HG02884 (cell line): ENCODE measurements around the gene STK11IP.

Source experiments
- ATAC-seq: cut with Tn5 transposase; IDR thresholded peaks from one replicate; pipeline ENCODE4 v1.9.1; 2021; ENCODE audit warnings: mild to moderate bottlenecking, moderate library complexity; ENCODE audit not compliant: unreplicated experiment

The STK11IP gene

GRCh38 chr2:219561179-219562048 lies 36.2 kb upstream of the STK11IP start:
- ATAC-seq, result no peak

DNA sequence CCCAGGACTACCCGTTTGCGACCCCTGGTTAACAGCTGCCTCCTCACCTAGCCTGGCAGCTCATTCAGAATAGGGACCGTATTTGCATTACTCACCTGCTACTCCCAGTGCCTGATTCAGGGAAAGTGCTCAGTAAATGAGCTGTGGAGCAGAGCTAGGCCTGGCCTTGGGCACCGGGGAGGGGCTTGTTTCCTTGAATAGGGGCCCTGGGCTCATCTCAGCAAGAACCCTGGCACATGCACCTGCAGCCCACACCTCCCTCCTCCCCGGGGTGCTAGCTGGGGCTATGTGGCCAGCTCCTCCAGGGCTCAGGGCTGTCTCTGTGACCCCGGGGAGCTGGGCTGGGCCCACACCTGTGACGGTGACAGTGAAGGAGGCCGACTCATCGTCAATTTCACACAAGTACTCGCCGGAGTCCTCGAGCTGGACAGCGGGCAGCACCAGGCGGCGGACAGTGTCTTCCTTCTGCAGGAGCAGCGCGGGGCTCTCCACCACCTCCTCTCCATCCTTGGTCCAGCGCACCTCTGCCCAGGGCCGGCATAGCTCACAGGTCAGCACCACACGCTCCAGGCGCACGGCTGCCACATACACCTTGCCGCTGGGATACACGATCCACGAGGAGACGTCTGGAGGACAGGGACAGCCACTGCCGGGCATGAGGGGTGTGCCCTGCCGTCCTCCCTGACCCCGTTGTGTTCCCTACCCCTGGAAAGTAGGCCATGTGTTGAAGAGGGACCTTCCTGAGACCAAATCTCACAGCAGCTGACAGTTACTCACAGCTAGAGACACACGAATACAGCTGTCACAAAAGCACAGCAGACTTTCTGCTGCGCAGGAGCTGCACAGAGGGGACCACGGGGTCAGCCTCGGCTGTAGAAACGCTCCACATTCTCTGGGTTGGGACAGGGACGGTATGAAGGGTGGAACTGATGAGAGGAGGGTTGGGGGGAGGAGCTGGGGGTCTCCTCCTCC lies 35.3 kb upstream of the STK11IP start:
- ATAC-seq, result no peak

DNA sequence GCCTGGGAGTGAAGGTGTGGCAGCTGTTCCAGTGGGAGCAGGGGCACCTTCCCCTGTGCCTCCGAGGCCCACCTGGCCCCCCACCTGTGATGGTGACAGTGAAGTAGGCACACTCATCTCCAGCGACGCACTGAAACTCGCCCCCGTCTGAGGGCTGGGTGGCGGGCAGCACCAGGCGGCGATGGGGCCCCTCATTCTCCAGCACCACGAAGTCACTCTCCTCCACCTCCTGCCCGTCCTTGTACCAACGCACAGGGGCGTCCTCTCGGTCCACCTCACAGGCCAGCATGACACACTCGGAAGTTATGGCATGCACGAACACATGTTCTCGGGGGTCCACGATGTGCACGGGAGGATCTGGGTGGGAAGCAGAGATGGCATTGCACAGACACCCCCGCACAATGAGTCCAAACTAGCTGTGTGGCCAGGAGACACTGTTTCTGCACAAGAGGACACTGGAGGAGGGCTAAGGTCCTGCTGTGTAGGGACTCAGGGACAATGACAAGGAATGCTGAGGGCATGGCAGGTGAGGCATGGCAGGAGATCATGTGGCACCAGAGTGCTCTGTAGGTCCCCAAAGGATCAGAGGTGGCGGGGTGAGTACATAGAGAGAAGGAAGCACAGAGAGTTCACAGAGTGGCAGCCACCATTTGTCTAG lies 34.3 kb upstream of the STK11IP start:
- no peak for ATAC-seq

- no peak for ATAC-seq
Measured at GRCh38 chr2:219565130-219566080, 32.3 kb upstream of the STK11IP start.

- ATAC-seq, result no peak
Measured at GRCh38 chr2:219566640-219567039, 31.0 kb upstream of the STK11IP start.

DNA sequence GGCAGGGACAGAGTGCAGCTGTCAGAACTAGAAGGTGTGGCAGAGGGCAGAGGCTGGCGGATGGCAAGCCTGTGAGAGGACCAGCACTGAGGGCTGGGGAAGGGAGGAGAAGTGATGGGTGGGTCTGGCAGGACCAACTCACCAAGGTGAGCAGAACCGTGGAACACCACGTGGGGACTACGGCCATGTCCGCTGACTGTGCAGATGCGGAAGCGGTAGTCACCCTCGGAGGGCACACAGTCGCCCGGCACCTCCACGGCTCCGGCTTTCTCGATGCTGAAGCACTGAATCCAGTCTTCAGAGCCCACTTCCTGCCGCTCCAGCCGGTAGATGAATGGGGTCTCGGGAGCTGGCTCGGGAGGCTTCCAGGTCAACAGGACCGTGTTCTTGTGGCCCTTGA lies 30.5 kb upstream of the STK11IP start:
- ATAC-seq, result no peak

- ATAC-seq, result no peak
Measured at GRCh38 chr2:219567791-219568361, 29.8 kb upstream of the STK11IP start.

DNA sequence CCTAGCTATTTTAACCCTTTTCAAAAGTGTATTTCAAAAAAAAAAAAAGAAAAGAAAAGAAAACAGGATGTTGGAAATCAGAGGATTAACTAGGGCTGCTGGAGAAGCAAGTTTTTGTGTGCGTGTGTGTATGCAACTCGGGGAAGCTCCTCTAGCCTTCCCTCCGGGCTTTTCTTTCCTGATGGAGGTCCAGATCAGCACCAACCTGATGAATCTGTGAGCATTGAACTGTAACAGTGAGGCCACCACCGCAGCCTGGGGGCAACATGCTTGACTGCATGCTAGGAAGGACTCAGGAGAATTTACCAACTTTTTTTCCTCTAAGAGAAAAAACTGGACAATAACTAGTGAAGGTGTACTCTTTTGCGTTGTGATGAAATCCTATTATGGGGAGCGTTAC lies 28.6 kb upstream of the STK11IP start:
- ATAC-seq, result no peak

DNA sequence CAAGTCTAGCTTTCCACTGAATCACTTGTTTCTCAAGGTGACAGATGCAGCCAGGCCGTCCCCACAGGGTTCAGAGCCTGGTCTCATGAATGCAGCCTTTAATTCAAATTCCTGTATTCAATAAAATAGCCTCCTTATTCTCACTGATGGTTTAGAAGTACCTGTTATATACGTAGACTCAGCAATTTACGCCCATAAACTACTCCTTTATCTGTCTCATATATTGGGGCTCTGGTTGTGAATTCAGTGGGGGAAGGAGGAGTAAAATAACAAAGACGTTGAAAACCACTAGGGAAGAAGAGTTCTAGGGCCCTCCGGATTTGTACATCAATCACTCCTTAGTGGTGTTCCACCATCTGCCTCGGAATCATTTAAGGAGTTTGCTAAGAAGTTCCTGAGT lies 28.0 kb upstream of the STK11IP start:
- no peak for ATAC-seq

DNA sequence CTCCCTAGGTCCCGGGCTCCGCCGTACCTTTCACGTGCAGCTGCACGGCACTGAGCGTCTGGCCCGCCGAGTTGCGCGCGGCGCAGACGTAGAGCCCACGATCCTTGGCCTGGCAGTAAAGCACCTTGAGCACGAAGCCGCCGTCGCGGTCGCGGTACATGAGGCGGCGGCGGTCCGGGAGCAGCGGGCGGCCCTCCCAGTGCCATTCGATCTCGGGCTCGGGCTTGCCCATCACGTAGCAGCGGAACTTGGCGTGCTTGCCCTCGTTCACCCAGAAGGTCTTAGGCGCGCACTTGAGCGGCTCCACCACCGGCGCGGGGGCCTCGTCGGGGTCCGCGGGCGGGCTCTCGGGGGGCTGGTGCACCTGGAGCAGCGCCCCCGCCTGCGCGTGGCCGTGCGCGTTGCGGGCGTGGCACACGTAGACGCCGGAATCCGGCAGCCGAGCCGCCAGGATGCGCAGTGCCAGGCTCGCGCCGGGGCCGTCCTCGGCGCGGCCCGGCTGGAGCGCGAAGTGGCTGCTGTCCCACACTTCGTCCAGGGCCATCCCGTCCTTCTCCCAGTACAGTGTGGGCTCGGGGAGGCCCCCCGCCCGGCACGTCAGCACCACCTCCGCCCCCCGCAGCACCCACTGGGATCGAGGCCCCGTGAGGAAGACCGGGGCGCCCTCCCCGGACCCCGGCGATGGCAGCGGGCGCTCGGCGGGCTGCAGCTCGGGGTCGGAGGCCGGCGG lies 27.3 kb upstream of the STK11IP start:
- ATAC-seq, result no peak

DNA sequence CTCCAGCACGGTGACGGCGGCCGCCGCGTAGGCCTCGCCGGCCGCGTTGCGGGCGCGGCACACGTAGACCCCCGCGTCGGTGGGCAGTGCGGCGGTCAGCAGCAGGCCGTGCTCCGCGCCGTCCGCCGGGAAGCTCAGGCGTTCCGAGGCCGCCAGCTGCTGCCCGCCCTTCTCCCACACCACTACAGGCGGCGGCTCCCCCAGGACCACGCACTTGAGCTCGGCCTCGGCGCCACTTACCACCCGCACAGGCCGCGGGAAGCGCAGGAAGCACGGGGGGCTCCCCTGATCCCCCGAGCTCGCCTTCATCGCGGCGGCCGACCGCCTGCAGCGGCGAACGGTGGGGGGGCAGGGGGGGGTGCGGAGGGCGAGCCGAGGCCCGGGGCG lies 26.7 kb upstream of the STK11IP start:
- no peak for ATAC-seq

DNA sequence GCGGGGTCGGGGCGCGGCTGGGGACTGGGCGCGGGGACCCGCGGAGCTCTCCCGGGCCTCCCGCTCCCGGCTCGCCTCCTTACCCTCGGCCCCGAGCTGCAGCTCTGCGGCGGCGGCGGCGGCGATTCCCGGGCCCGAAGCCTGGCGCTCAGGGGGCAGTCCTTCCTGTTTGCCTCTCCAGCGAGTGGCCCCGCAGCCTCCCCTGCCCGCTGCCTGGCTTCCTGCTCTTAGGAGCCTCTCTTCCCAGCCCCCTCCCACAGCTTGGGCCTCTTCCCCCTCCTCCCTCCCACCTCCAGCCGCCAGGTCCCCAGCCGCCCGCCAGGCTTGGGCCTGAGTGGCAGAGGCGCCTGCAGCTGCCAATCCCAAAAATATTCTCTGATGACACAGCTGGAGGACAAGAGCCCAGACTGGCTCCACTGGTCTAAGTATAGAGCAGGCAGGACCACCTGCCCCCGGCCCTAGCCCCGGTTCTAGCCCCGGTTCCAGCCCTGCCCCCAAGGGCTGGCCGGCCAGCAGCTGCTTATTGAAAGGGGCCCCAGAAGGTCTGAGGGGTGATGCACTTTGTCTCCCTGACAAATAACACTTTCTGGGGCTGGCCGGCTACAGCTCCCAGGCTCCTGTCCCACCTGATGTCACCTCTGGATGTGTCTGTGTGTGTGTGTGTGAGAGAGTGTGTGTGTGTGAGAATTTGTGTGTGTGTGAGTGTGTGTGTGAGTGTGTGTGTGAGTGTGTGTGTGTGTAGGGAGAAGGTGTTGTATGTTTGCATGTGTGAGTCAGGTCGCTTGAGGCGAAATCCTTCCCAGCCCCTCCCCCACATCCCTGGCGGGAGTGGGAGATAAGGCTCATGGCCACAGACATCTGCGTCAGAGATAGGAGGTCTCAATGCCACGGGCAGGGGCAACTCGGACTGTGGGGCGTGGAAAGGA lies 26.1 kb upstream of the STK11IP start, which contains the start of gene OBSL1:
Gene OBSL1, minus strand, starts transcription at position 229 of the 926 bp plus-strand sequence. CDS start 307 bp downstream, outside the sequence.
- no peak for ATAC-seq

GRCh38 chr2:219572237-219573001 lies 25.2 kb upstream of the STK11IP start, which contains the start of gene INHA:
Gene INHA (plus strand): TSS chr2:219572310. CDS start chr2:219572375, 65 bp downstream.
- ATAC-seq, result no peak

GRCh38 chr2:219573166-219573565 lies 24.5 kb upstream of the STK11IP start:
- no peak for ATAC-seq

- no peak for ATAC-seq
Measured at GRCh38 chr2:219574484-219575311, 23.0 kb upstream of the STK11IP start.
